Stimulated activated CD8-positive, alpha-beta memory T cell treated with anti-CD3 and anti-CD28 coated beads, Interleukin-7, amount 100 ng/mL, for 24 hours (primary cell): Measurements from ENCODE around the gene RNLS.
"Not testable (repeated sequence)": the region's sequence is repeated elsewhere in the genome, so short reads cannot be mapped to it uniquely, and the experiment has no call there.

Source experiments
- DNase-seq: peaks from one replicate; pipeline ENCODE4 v3.0.0-alpha.2; 2020; ENCODE audit warnings: low read depth

RNLS gene

GRCh38 chr10:88343761-88344484 is 239.2 kb downstream of the RNLS start:
- no peak for DNase-seq

- no peak for DNase-seq
Measured at GRCh38 chr10:88342733-88343310, 240.3 kb downstream of the RNLS start.

GRCh38 chr10:88337134-88337533 is 246.0 kb downstream of the RNLS start:
- no peak for DNase-seq

GRCh38 chr10:88336334-88336733 is 246.8 kb downstream of the RNLS start:
- DNase-seq, result no peak

- DNase-seq, result no peak
Measured at GRCh38 chr10:88333248-88333630, 249.9 kb downstream of the RNLS start.

- DNase-seq, result no peak
Measured at GRCh38 chr10:88332503-88333247, 250.4 kb downstream of the RNLS start.

GRCh38 chr10:88330174-88330573 is 252.9 kb downstream of the RNLS start:
- no peak for DNase-seq

- no peak for DNase-seq
Measured at GRCh38 chr10:88322324-88323063, 260.6 kb downstream of the RNLS start.

GRCh38 chr10:88319960-88320517 is 263.1 kb downstream of the RNLS start:
- no peak for DNase-seq

- no peak for DNase-seq
Measured at GRCh38 chr10:88318803-88319202, 264.3 kb downstream of the RNLS start.

- no peak for DNase-seq
Measured at GRCh38 chr10:88317099-88317498, 266.0 kb downstream of the RNLS start.

GRCh38 chr10:88316292-88316861 is 266.7 kb downstream of the RNLS start:
- DNase-seq, result no peak

- no peak for DNase-seq
Measured at GRCh38 chr10:88315755-88316154, 267.4 kb downstream of the RNLS start.

GRCh38 chr10:88314362-88314761 is 268.8 kb downstream of the RNLS start:
- no peak for DNase-seq

GRCh38 chr10:88313878-88314277 is 269.2 kb downstream of the RNLS start:
- DNase-seq, result no peak

- DNase-seq, result no peak
Measured at GRCh38 chr10:88312855-88313254, 270.3 kb downstream of the RNLS start.

- DNase-seq, result no peak
Measured at GRCh38 chr10:88311264-88311663, 271.9 kb downstream of the RNLS start.

GRCh38 chr10:88309365-88309764 is 273.8 kb downstream of the RNLS start:
- no peak for DNase-seq

- DNase-seq, result not testable (repeated sequence)
Measured at GRCh38 chr10:88308361-88308760, 274.8 kb downstream of the RNLS start.

- no peak for DNase-seq
Measured at GRCh38 chr10:88299787-88300186, 283.3 kb downstream of the RNLS start.

GRCh38 chr10:88297103-88297502 is 286.0 kb downstream of the RNLS start:
- DNase-seq, result no peak
